HepG2 (cell line): ENCODE measurements around the gene CCDC33. TPM values are rescaled to one million over a fixed set of nuclear protein-coding genes. Genes with fewer than 3 reads are reported as not detected.

Source experiments
- ARID3A ChIP-seq: IDR thresholded peaks from 2 replicates; pipeline ENCODE4 v1.6.1; 2012; ENCODE audit warnings: low read depth, low read length, improper control_type of control experiment
- ARNT ChIP-seq: fragments of 450-650 bp; IDR thresholded peaks from 2 replicates; pipeline ENCODE4 v1.6.1; 2017
- CHCHD3 ChIP-seq: sonication (generic); formaldehyde crosslinking; IDR thresholded peaks from 2 replicates; pipeline ENCODE4 v1.8.0; 2022; ENCODE audit warnings: mild to moderate bottlenecking, missing genetic modification reagents, moderate library complexity
- ELF3 ChIP-seq: IDR thresholded peaks from 2 replicates; pipeline ENCODE4 v1.6.1; 2016; ENCODE audit warnings: missing genetic modification reagents, missing compliant biosample characterization
- HIVEP1 ChIP-seq: sonication (generic); formaldehyde crosslinking; IDR thresholded peaks from 2 replicates; pipeline ENCODE4 v1.4.0; 2020; ENCODE audit warnings: mild to moderate bottlenecking, missing genetic modification reagents
- ZBED4 ChIP-seq: sonication (generic); formaldehyde crosslinking; IDR thresholded peaks from 2 replicates; pipeline ENCODE4 v1.4.0; 2020; ENCODE audit warnings: missing genetic modification reagents, borderline replicate concordance
- ZNF275 ChIP-seq: sonication (generic); formaldehyde crosslinking; IDR thresholded peaks from 2 replicates; pipeline ENCODE4 v1.8.0; 2022; ENCODE audit warnings: missing genetic modification reagents, mild to moderate bottlenecking, inconsistent platforms, borderline replicate concordance
- ZNF280D ChIP-seq: sonication (generic); formaldehyde crosslinking; IDR thresholded peaks from 2 replicates; pipeline ENCODE4 v1.5.1; 2020; ENCODE audit warnings: mild to moderate bottlenecking, missing genetic modification reagents
- ZNF574 ChIP-seq: sonication (generic); formaldehyde crosslinking; IDR thresholded peaks from 2 replicates; pipeline ENCODE4 v1.4.0; 2020; ENCODE audit warnings: missing genetic modification reagents
- ZNF580 ChIP-seq: IDR thresholded peaks from 2 replicates; pipeline ENCODE4 v1.6.1; 2016; ENCODE audit warnings: low read depth, borderline replicate concordance
- ZNF598 ChIP-seq: sonication (generic); formaldehyde crosslinking; IDR thresholded peaks from 2 replicates; pipeline ENCODE4 v1.5.1; 2020; ENCODE audit warnings: mild to moderate bottlenecking, missing genetic modification reagents, borderline replicate concordance
- ZNF83 ChIP-seq: sonication (generic); formaldehyde crosslinking; IDR thresholded peaks from 2 replicates; pipeline ENCODE4 v1.4.0; 2020; ENCODE audit warnings: missing genetic modification reagents, mild to moderate bottlenecking, borderline replicate concordance
- polyA plus RNA-seq, 8 experiments: library from polyadenylated mRNA; depleted of rRNA in 3 of 8; stranded (reverse) in 7 of 8; unstranded in 1 of 8; fragments of >200 nt; fragmentation: Illumina TruSeq in 4 of 8; extraction: Trizol in 4 of 8; gene quantifications; 2 replicates each; pipeline versions ENCODE4 v1.2.1 to v1.2.3, GENCODE V29; 2011 to 2016; ENCODE audit warnings: low read depth in 4 of 8, missing spikeins in 1 of 8, mixed read lengths in 1 of 8; ENCODE audit not compliant: insufficient read depth in 1 of 8
- total RNA-seq, 5 experiments: library from RNA; depleted of rRNA; stranded (reverse); fragments of >200 nt; fragmentation: Illumina TruSeq; extraction: Trizol; gene quantifications; 2 replicates each; pipeline ENCODE4 v1.2.3, GENCODE V29; 2016; ENCODE audit warnings: low read depth in 1 of 5

CCDC33 gene
- total and polyA plus RNA-seq, 2 of the 13 experiments (the other 11 are each of a cell fraction or from before 2014, with no cell fraction given), result 0.30 TPM; not detected in 1

- TF ChIP-seq ZNF280D (CRISPR knock-in tag) (no peak), ZNF275 (CRISPR knock-in tag) (no peak), ZNF574 (CRISPR knock-in tag) (peak; percentile 65; the same call in 1 of the 2 replicates), ZNF580 (CRISPR knock-in tag) (no peak), ZBED4 (CRISPR knock-in tag) (peak; percentile 48), ARID3A (no peak), ELF3 (CRISPR knock-in tag) (no peak), ZNF83 (no peak), CHCHD3 (CRISPR knock-in tag) (no peak), HIVEP1 (CRISPR knock-in tag) (no peak; the same call in 1 of the 2 replicates), ARNT (no peak), ZNF598 (no peak; the same call in 1 of the 2 replicates)
Observed at GRCh38 chr15:74365598-74366445, 129.7 kb downstream of the CCDC33 start (continued).
